Parathyroid adenoma (tissue), 2 donors: ENCODE measurements around the gene ZNF346.

Source experiments
- H2AFZ ChIP-seq: fragments of 300-600 bp; sonication (generic); one replicate; pipeline ENCODE4 v1.7.0; 2017; ENCODE audit warnings: antibody characterized with exemption, mild to moderate bottlenecking
- H3K27ac ChIP-seq: fragments of 300-600 bp; sonication (generic); one replicate; pipeline ENCODE4 v1.7.0; 2017
- H3K27me3 ChIP-seq: fragments of 300-600 bp; sonication (generic); one replicate; pipeline ENCODE4 v1.7.0; 2017; ENCODE audit warnings: low read length; ENCODE audit not compliant: control insufficient read depth, insufficient read depth
- H3K36me3 ChIP-seq: fragments of 300-600 bp; sonication (generic); one replicate; pipeline ENCODE4 v1.7.0; 2017; ENCODE audit warnings: low read length; ENCODE audit not compliant: control insufficient read depth, insufficient read depth
- H3K4me1 ChIP-seq: fragments of 300-600 bp; sonication (generic); one replicate; pipeline ENCODE4 v1.7.0; 2017; ENCODE audit warnings: control low read depth
- H3K4me2 ChIP-seq: fragments of 300-600 bp; sonication (generic); one replicate; pipeline ENCODE4 v1.7.0; 2017; ENCODE audit warnings: low read length
- H3K4me3 ChIP-seq: fragments of 300-600 bp; sonication (generic); one replicate; pipeline ENCODE4 v1.7.0; 2017; ENCODE audit warnings: low read depth, low read length
- H3K79me2 ChIP-seq: fragments of 300-600 bp; sonication (generic); one replicate; pipeline ENCODE4 v1.7.0; 2017; ENCODE audit warnings: control low read depth
- H3K9ac ChIP-seq: fragments of 300-600 bp; sonication (generic); one replicate; pipeline ENCODE4 v1.7.0; 2017; ENCODE audit warnings: mild to moderate bottlenecking
- H3K9me3 ChIP-seq: fragments of 300-600 bp; sonication (generic); one replicate; pipeline ENCODE4 v1.7.0; 2017; ENCODE audit warnings: low read length; ENCODE audit not compliant: control insufficient read depth
- TF ChIP-seq, protein P1 (sequence below): fragments of 300-600 bp; sonication (generic); IDR thresholded peaks from one replicate; pipeline ENCODE4 v1.7.0; 2017; ENCODE audit warnings: antibody characterized with exemption, mild to moderate bottlenecking
- donor health status: primary hyperparathyroidism.

ZNF346 gene

DNA sequence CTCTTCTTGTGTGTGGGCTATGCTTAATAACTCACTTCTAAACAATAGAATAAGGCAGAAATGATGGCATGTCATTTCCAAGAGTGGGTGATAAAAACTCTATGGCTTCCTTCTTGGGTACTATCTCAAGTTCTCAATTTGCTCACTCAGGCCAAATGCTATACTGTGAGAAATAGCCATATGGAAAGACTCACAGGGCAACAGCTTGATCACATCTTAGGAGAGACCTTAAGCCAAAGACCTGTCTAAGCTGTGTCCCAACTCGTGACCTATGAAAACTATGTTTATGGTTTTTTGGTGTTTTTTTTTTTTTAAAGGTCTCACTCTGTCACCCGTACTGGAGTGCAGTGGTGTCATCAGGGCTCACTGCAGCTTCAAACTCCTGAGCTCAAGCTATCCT lies 13.8 kb upstream of the ZNF346 start:
- Histone ChIP-seq H3K79me2 (peaks cover 14% of the 10 kb centered on the region), H3K27me3 (no peaks in the 10 kb centered on the region), H3K27ac (no peak overlapping the region), H3K9ac (no peak overlapping the region), H2AFZ (no peak overlapping the region), H3K9me3 (no peaks in the 10 kb centered on the region), H3K36me3 (no peaks in the 10 kb centered on the region), H3K4me3 (no peak overlapping the region), H3K4me2 (no peak overlapping the region), H3K4me1 (peaks cover 2% of the 10 kb centered on the region)
- TF ChIP-seq, protein P1, sequence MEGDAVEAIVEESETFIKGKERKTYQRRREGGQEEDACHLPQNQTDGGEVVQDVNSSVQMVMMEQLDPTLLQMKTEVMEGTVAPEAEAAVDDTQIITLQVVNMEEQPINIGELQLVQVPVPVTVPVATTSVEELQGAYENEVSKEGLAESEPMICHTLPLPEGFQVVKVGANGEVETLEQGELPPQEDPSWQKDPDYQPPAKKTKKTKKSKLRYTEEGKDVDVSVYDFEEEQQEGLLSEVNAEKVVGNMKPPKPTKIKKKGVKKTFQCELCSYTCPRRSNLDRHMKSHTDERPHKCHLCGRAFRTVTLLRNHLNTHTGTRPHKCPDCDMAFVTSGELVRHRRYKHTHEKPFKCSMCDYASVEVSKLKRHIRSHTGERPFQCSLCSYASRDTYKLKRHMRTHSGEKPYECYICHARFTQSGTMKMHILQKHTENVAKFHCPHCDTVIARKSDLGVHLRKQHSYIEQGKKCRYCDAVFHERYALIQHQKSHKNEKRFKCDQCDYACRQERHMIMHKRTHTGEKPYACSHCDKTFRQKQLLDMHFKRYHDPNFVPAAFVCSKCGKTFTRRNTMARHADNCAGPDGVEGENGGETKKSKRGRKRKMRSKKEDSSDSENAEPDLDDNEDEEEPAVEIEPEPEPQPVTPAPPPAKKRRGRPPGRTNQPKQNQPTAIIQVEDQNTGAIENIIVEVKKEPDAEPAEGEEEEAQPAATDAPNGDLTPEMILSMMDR = no peak

DNA sequence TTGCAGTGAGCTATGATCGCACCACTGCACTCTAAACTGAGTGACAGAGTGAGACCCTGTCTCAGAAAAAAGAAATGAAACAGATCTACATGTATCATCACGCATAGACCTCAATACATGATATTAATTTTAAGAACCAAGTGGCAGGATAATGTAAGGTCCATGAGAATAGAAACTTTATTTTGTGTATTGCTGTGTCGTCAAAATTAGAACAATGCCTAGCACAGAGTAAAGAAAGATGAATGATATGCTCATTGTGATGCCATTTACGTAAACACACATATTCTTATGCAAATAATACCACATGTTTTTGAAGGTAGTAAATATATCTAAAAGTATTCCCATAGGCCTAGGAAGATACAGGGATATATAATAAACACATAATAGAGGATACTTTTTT lies 12.3 kb upstream of the ZNF346 start:
- Histone ChIP-seq H3K4me3 (no peak overlapping the region), H3K79me2 (peaks cover 1% of the 10 kb centered on the region), H3K9me3 (no peaks in the 10 kb centered on the region), H3K9ac (no peak overlapping the region), H3K27ac (no peak overlapping the region), H3K4me2 (no peak overlapping the region), H3K36me3 (no peaks in the 10 kb centered on the region), H2AFZ (no peak overlapping the region), H3K4me1 (no peaks in the 10 kb centered on the region), H3K27me3 (no peaks in the 10 kb centered on the region)
- TF ChIP-seq, protein P1 = no peak

- Histone ChIP-seq H3K9ac (no peak overlapping the region), H3K9me3 (no peaks in the 10 kb centered on the region), H3K4me1 (no peaks in the 10 kb centered on the region), H3K4me3 (no peak overlapping the region), H3K79me2 (peaks cover 9% of the 10 kb centered on the region), H3K36me3 (no peaks in the 10 kb centered on the region), H2AFZ (no peak overlapping the region), H3K27me3 (no peaks in the 10 kb centered on the region), H3K27ac (no peak overlapping the region), H3K4me2 (no peak overlapping the region)
- TF ChIP-seq, protein P1 = no peak
Measured at GRCh38 chr5:177015156-177015555, 7.3 kb upstream of the ZNF346 start.

DNA sequence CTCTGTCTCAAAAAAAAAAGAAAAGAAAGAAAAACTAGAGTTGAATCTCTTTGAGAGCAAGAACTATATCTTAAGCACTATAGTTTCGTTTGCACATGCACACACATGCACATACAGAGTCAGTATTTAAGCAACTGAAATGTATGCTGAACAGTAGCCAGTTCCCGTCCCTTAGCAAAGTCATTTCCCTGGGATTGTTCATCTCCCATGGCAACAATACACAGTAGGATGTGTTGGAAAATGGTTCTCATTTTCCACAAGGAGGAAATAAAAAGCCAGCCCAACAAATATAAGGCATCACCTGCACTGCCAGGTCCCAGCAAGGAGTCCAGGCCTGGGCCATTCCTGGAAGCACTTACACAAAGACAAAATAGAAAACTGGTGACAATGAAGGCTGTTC lies 4.2 kb upstream of the ZNF346 start:
- Histone ChIP-seq H3K27me3 (no peaks in the 10 kb centered on the region), H3K4me3 (no peak overlapping the region), H3K4me2 (no peak overlapping the region), H3K79me2 (peaks cover 32% of the 10 kb centered on the region), H2AFZ (no peak overlapping the region), H3K4me1 (peaks cover 4% of the 10 kb centered on the region), H3K9ac (no peak overlapping the region), H3K36me3 (no peaks in the 10 kb centered on the region), H3K9me3 (no peaks in the 10 kb centered on the region), H3K27ac (no peak overlapping the region)
- TF ChIP-seq, protein P1 = no peak

GRCh38 chr5:177020033-177020432 lies 2.5 kb upstream of the ZNF346 start:
- peaks cover 32% of the 10 kb centered on the region for H3K79me2 ChIP-seq
- peaks cover 9% of the 10 kb centered on the region for H3K4me1 ChIP-seq
- H3K4me3 ChIP-seq = no peak overlapping the region
- H3K36me3 ChIP-seq = no peaks in the 10 kb centered on the region
- no peak overlapping the region for H3K27ac ChIP-seq
- no peak overlapping the region for H3K4me2 ChIP-seq
- no peaks in the 10 kb centered on the region for H3K9me3 ChIP-seq
- no peak overlapping the region for H2AFZ ChIP-seq
- no peaks in the 10 kb centered on the region for H3K27me3 ChIP-seq
- TF ChIP-seq, protein P1 = no peak
- H3K9ac ChIP-seq = no peak overlapping the region
